Fibroblast of mammary gland (primary cell): ENCODE data around the gene SYNJ2.
A peak's percentile ranks its signal among the peaks of the same experiment; 100 is the strongest.

Experiments
- DNase-seq: peaks from one replicate; pipeline ENCODE4 v3.0.0-alpha.2; 2010; ENCODE audit warnings: low read depth
- H3K4me3 ChIP-seq: 2 replicates; pipeline ENCODE4 v1.5.1; 2011; ENCODE audit warnings: low read depth, mild to moderate bottlenecking, low read length, moderate library complexity; ENCODE audit not compliant: control insufficient read depth
- CTCF ChIP-seq: conservative IDR thresholded peaks from 2 replicates; pipeline ENCODE4 v1.5.1; 2011; ENCODE audit warnings: low read depth, low read length, inconsistent platforms; ENCODE audit not compliant: control insufficient read depth, insufficient read depth

SYNJ2 gene

GRCh38 chr6:158050107-158050735 is 68.6 kb downstream of the SYNJ2 start:
- no peak overlapping the region for H3K4me3 ChIP-seq
- no peak for TF ChIP-seq CTCF
- no peak for DNase-seq

- peak; percentile 93 for DNase-seq
- no peak for TF ChIP-seq CTCF
- no peak overlapping the region for H3K4me3 ChIP-seq
Observed at GRCh38 chr6:158050955-158051354, 69.3 kb downstream of the SYNJ2 start.

- no peak overlapping the region for H3K4me3 ChIP-seq
- no peak for TF ChIP-seq CTCF
- DNase-seq: no peak
Observed at GRCh38 chr6:158051968-158052367, 70.3 kb downstream of the SYNJ2 start.

- DNase-seq: no peak
- H3K4me3 ChIP-seq: no peak overlapping the region
- TF ChIP-seq CTCF: no peak
Observed at GRCh38 chr6:158053377-158054313, 72.0 kb downstream of the SYNJ2 start.

GRCh38 chr6:158056355-158056754 is 74.7 kb downstream of the SYNJ2 start:
- TF ChIP-seq CTCF: no peak
- no peak overlapping the region for H3K4me3 ChIP-seq
- DNase-seq: no peak

GRCh38 chr6:158056804-158057203 is 75.1 kb downstream of the SYNJ2 start:
- no peak for DNase-seq
- no peak overlapping the region for H3K4me3 ChIP-seq
- TF ChIP-seq CTCF: no peak
